ENCODE results near the gene HOXC11.

- TF ChIP-seq EZH2phosphoT487 (IDR thresholded peaks at IDR 0.05; ENCODE audit: unreplicated experiment), result no peak
- TF ChIP-seq, protein P1, sequence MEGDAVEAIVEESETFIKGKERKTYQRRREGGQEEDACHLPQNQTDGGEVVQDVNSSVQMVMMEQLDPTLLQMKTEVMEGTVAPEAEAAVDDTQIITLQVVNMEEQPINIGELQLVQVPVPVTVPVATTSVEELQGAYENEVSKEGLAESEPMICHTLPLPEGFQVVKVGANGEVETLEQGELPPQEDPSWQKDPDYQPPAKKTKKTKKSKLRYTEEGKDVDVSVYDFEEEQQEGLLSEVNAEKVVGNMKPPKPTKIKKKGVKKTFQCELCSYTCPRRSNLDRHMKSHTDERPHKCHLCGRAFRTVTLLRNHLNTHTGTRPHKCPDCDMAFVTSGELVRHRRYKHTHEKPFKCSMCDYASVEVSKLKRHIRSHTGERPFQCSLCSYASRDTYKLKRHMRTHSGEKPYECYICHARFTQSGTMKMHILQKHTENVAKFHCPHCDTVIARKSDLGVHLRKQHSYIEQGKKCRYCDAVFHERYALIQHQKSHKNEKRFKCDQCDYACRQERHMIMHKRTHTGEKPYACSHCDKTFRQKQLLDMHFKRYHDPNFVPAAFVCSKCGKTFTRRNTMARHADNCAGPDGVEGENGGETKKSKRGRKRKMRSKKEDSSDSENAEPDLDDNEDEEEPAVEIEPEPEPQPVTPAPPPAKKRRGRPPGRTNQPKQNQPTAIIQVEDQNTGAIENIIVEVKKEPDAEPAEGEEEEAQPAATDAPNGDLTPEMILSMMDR (conservative IDR thresholded peaks at IDR 0.05; ENCODE audit: low read depth in 2 of 2), result no peak
- TF ChIP-seq EZH2 (IDR thresholded peaks at IDR 0.05; ENCODE audit: low read depth, unreplicated experiment), result no peak
Measured at GRCh38 chr12:53954694-53955035, 18.3 kb upstream of the HOXC11 start, which contains the start of gene HOXC12.

All from GM23338 (cell line).